Activated CD4-positive, alpha-beta memory T cell treated with anti-CD3 and anti-CD28 coated beads for 36 hours (primary cell): ENCODE results near the gene CYP24A1. TPM values are rescaled to one million over a fixed set of nuclear protein-coding genes. Genes with fewer than 3 reads are reported as not detected.

Experiments
- CTCF ChIA-PET: fragments of 350-600 bp; sonication (Branson Sonifier 250); formaldehyde crosslinking; loops from one replicate; lab custom pipeline; 2021; ENCODE audit warnings: antibody characterized with exemption, inconsistent platforms; lab: Charles Lee
- POLR2A ChIA-PET: fragments of 350-600 bp; sonication (Branson Sonifier 250); formaldehyde crosslinking; loops from one replicate; lab custom pipeline; 2021; ENCODE audit warnings: antibody characterized with exemption; lab: Charles Lee
- DNase-seq: peaks from one replicate; pipeline ENCODE4 v3.0.0-alpha.2; 2020
- H3K27ac Mint-ChIP-seq: one replicate; pipeline ENCODE4 v1.8.0; 2021; ENCODE audit warnings: mixed read lengths
- H3K27me3 Mint-ChIP-seq: one replicate; pipeline ENCODE4 v1.8.0; 2021; ENCODE audit warnings: mixed read lengths
- H3K36me3 Mint-ChIP-seq: one replicate; pipeline ENCODE4 v1.8.0; 2021; ENCODE audit warnings: mixed read lengths
- H3K4me1 Mint-ChIP-seq: one replicate; pipeline ENCODE4 v1.8.0; 2021; ENCODE audit warnings: low read depth, mixed read lengths
- H3K4me3 Mint-ChIP-seq: one replicate; pipeline ENCODE4 v1.8.0; 2021; ENCODE audit warnings: mild to moderate bottlenecking, mixed read lengths
- H3K9me3 Mint-ChIP-seq: one replicate; pipeline ENCODE4 v1.8.0; 2021; ENCODE audit warnings: mixed read lengths
- intact Hi-C: fragments of 100-400 bp; cut with micrococcal nuclease; formaldehyde crosslinking; loops from one replicate; pipeline ENCODE4 v1.15.1; 2023
- total RNA-seq, 2 experiments: library from RNA; stranded (reverse); gene quantifications; one replicate each; pipeline ENCODE4 v1.2.3, GENCODE V29; 2021

CYP24A1 gene
- total RNA-seq, 2 experiments from 2014 or later: 0.57 to 0.92 TPM

DNA sequence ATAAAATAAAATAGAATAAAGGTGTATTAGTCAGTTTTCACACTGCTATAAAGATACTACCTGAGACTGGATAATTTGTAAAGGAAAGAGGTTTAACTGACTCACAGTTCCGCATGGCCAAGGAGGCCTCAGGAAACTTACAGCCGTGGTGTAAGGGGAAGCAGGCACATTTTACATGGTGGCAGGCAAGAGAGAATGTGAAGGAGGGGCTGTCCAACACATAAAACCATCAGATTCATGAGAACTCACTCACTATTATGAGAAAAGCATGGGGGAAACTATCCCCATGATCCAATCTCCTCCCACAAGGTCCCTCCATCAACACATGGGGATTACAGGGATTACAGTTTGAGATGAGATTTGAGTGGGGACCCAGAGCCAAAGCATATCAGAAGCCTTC is 62.3 kb downstream of the CYP24A1 start:
- H3K9me3 Mint-ChIP-seq: peaks cover 2% of the 10 kb centered on the region
- H3K4me3 Mint-ChIP-seq: no peak overlapping the region
- ChIA-PET CTCF (interaction anchor here (0.7 kb wide), 1 partner anchor 7 kb away, joined by 3 read pairs; no protein-coding TSS in a partner anchor), POLR2A (no interaction called here)
- H3K36me3 Mint-ChIP-seq: no peaks in the 10 kb centered on the region
- H3K27ac Mint-ChIP-seq: no peak overlapping the region
- peaks cover 2% of the 10 kb centered on the region for H3K4me1 Mint-ChIP-seq
- H3K27me3 Mint-ChIP-seq: peaks cover 10% of the 10 kb centered on the region
- DNase-seq: no peak
- intact Hi-C loops: no loop called here

DNA sequence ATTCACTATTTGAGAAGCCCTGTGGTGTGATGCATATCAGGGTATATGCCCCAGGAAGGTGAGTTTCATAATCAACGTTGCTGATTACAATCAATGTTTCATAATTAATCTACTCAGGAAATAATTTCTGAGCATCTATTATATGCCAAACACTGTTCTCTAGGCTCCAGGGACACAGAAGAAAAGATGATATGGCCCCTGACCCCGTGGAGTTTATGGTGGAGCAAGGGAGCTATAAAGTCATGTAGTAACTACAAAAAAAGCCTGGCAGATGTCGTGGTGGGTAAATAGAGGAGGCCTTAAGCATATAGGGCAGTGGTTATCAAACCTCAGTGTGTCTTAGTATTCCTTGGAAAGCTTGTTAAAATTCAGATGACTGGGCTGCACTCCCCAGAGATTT is 63.3 kb downstream of the CYP24A1 start:
- Mint-ChIP-seq H3K36me3 (no peaks in the 10 kb centered on the region), H3K4me1 (peaks cover 2% of the 10 kb centered on the region), H3K27me3 (peaks cover 13% of the 10 kb centered on the region), H3K9me3 (peaks cover 2% of the 10 kb centered on the region), H3K4me3 (no peak overlapping the region), H3K27ac (no peak overlapping the region)
- ChIA-PET POLR2A (interaction anchor here (1.1 kb wide), 1 partner anchor 37 kb away, joined by 4 read pairs; no protein-coding TSS in a partner anchor), CTCF (interaction anchor here (1.3 to 1.8 kb wide), 2 partner anchors 9 to 87 kb away, joined by 4 to 6 read pairs; no protein-coding TSS in a partner anchor)
- intact Hi-C loops: no loop called here
- DNase-seq: no peak

DNA sequence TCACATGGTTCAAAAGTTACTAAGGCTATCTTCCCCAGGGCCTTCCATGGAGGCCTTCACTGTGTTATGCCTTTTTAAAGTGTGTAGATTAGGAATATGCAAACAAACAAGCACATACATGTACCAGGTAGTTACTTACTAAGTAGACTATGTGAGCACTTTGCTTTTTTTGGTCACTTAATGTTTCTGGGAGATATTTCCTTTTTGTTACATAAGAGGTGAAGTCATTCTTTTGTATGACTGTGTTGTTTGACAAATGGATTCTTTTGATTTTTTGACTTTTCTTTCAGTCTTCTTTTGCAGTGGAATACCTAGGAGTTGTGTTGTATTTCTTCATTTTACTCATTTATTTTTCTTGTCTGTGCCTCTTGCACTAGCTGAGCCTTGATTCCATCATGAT is 63.7 kb downstream of the CYP24A1 start:
- ChIA-PET CTCF (interaction anchor here (0.5 to 1.8 kb wide), 3 partner anchors 9 to 88 kb away, joined by 3 to 6 read pairs (median 4); no protein-coding TSS in a partner anchor), POLR2A (interaction anchor here (1.1 kb wide), 1 partner anchor 37 kb away, joined by 4 read pairs; no protein-coding TSS in a partner anchor)
- no peak for DNase-seq
- H3K36me3 Mint-ChIP-seq: no peaks in the 10 kb centered on the region
- intact Hi-C loops: no loop called here
- H3K4me1 Mint-ChIP-seq: peaks cover 4% of the 10 kb centered on the region
- H3K9me3 Mint-ChIP-seq: peaks cover 2% of the 10 kb centered on the region
- no peak overlapping the region for H3K4me3 Mint-ChIP-seq
- H3K27me3 Mint-ChIP-seq: peaks cover 13% of the 10 kb centered on the region
- H3K27ac Mint-ChIP-seq: no peak overlapping the region

DNA sequence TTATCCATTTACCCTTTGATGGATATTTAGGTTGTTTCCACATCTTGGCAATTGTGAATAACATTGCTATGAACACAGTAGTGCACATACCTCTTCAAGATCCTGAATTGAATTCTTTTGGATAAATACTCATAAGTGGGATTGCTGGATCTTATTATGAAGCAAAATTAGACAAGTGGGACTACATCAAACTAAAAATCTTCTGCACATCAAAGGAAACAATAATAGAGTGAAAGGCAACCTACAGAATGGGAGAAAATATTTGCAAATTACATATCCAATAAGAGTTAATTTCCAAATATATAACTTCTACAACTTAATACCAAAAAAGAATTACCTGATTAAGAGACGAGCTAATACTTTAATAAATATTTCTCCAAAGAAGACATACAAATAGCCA is 65.0 kb downstream of the CYP24A1 start:
- peaks cover 5% of the 10 kb centered on the region for H3K4me1 Mint-ChIP-seq
- ChIA-PET CTCF (interaction anchor here (1.0 to 1.4 kb wide), 2 partner anchors 91 to 100 kb away, joined by 4 to 5 read pairs; partner anchors contain the start of gene PFDN4), POLR2A (no interaction called here)
- H3K4me3 Mint-ChIP-seq: no peak overlapping the region
- H3K27me3 Mint-ChIP-seq: peaks cover 9% of the 10 kb centered on the region
- H3K27ac Mint-ChIP-seq: no peak overlapping the region
- H3K36me3 Mint-ChIP-seq: no peaks in the 10 kb centered on the region
- no peak for DNase-seq
- H3K9me3 Mint-ChIP-seq: peaks cover 2% of the 10 kb centered on the region
- intact Hi-C loops: no loop called here

DNA sequence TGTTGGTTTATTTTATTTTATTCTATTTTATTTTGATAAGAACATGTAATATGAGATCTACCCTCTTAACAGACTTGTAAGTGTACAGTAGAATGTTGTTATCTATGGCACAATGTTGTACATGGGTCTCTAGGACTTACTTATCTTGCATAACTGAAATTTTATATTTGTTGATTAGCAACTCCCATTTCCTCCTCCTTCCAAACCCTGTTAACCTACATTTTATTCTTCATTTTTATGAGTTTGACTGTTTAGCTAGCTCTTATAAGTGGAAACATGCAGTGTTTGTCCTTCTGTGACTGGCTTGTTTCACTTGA is 65.5 kb downstream of the CYP24A1 start:
- POLR2A ChIA-PET: no interaction called here

DNA sequence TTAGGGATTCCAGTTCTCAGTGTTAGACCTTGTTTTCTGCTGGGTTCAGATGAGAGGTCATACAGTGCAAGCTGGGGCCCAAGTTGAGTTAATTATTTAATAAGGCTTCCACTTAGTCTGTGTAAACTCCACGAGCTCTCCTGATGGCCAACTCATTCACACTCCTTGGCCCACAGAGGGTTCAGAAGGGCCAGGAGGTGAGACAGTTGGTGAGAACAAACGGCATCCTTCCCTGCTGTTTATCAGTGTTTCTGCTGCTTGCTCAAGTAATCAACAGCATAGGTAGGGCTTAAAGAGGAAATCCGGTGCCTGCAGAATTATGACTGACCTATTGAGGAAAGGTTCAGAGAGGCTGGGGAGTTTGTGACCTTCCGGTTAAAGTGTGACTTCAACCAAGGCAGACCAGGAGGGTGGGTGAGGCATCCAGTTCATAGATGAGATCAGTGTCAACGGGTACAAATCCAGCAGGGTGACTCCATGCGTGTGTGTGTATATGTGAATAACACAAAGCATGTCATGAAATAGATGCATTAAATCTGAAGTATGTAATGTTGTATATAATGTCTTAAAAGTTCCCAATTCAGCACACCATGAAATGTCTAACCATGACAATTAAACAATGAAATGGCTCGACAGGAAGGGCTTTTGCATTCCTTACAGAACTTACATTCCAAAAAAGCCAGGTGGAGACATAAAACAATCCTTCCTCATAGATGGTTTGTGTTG is 66.0 kb downstream of the CYP24A1 start:
- no peak overlapping the region for H3K27ac Mint-ChIP-seq
- intact Hi-C loops: no loop called here

More for the DNA sequence above, 65.5 kb downstream of the CYP24A1 start:
- Mint-ChIP-seq H3K4me3 (no peak overlapping the region), H3K4me1 (peaks cover 5% of the 10 kb centered on the region), H3K9me3 (peaks cover 2% of the 10 kb centered on the region), H3K27me3 (peaks cover 9% of the 10 kb centered on the region), H3K36me3 (no peaks in the 10 kb centered on the region), H3K27ac (no peak overlapping the region)
- intact Hi-C loops: no loop called here
- DNase-seq: no peak
- CTCF ChIA-PET: no interaction called here

DNA sequence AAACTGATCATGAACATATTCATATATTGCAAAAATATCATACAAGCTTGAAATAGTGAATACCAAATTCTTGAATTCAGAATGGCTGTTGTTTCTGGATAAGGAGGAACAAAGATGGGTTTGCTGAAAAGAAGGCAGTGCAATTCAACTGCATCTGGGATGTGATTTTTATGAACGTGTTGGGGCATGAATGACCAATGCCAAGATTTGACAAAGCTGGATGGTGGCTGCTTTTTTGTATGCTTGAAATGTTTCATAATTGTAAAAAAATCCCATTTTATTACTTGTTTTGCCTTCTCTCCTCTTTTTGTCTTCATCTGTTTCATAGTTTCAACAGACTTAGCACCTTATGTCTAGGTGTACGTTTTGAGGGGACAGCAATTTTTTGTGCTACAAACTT is 66.6 kb downstream of the CYP24A1 start:
- DNase-seq: no peak
- ChIA-PET CTCF (interaction anchor here (1.2 to 15.0 kb wide), 4 partner anchors 14 to 500 kb away, joined by 3 to 233 read pairs (median 38); partner anchors contain the start of gene PFDN4), POLR2A (no interaction called here)
- Mint-ChIP-seq H3K9me3 (peaks cover 2% of the 10 kb centered on the region), H3K4me1 (peaks cover 5% of the 10 kb centered on the region), H3K36me3 (no peaks in the 10 kb centered on the region), H3K4me3 (no peak overlapping the region), H3K27ac (no peak overlapping the region), H3K27me3 (peaks cover 9% of the 10 kb centered on the region)
- intact Hi-C loops: no loop called here

More for the DNA sequence above, 66.0 kb downstream of the CYP24A1 start:
- ChIA-PET CTCF (interaction anchor here (1.7 to 15.0 kb wide), 3 partner anchors 14 to 100 kb away, joined by 6 to 233 read pairs (median 71); partner anchors contain the start of gene PFDN4), POLR2A (no interaction called here)
- Mint-ChIP-seq H3K27me3 (peaks cover 9% of the 10 kb centered on the region), H3K4me1 (peaks cover 5% of the 10 kb centered on the region), H3K4me3 (no peak overlapping the region), H3K36me3 (no peaks in the 10 kb centered on the region), H3K9me3 (peaks cover 2% of the 10 kb centered on the region)
- DNase-seq: no peak

DNA sequence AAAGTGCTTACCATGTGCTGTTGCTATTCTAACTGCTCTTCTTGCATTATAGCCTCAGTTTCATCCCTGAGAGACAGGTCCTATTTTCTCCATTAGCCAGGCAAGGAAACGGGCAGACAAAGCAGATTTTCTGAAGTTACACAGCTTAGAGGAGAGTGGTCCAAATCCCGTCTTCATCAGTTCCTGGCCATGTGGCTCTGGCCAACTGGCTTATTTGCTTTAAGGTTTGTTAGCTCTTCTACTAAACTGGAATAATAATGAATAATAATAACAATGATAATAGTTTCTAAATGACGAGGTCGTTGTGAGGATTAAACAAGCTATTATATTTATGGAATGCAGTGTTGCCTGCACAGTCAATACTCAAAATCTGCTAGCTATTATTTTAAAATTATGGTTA is 67.6 kb downstream of the CYP24A1 start:
- H3K36me3 Mint-ChIP-seq: no peaks in the 10 kb centered on the region
- CTCF ChIA-PET: interaction anchor here (0.6 to 15.0 kb wide), 6 partner anchors 9 to 501 kb away, joined by 3 to 233 read pairs (median 6); partner anchors contain the start of gene PFDN4
- H3K9me3 Mint-ChIP-seq: no peaks in the 10 kb centered on the region
- POLR2A ChIA-PET: no interaction called here
- DNase-seq: no peak
- no peak overlapping the region for H3K27ac Mint-ChIP-seq
- H3K4me3 Mint-ChIP-seq: no peak overlapping the region
- H3K27me3 Mint-ChIP-seq: peaks cover 8% of the 10 kb centered on the region
- intact Hi-C loops: no loop called here
- peaks cover 5% of the 10 kb centered on the region for H3K4me1 Mint-ChIP-seq

DNA sequence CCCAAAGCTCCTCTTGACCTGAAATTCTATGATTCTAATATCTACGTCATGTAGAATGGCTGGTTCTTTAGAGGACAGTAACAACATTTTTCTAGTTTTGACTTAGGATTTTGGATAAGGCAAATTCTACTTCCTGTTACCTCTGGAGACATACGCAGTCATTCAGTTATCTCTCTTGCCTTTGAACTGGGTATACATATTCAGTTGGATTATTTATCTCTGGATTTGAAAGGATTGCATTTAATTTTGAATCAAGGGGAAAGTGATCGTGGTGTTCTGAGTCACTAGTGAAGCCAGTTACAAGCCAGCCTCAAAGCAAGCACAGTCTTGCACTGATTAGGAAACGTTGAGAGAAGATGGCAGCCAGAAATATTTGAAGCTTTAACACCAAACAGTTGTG is 68.1 kb downstream of the CYP24A1 start:
- Mint-ChIP-seq H3K36me3 (no peaks in the 10 kb centered on the region), H3K4me1 (peaks cover 5% of the 10 kb centered on the region), H3K4me3 (no peak overlapping the region), H3K27ac (no peak overlapping the region), H3K27me3 (peaks cover 8% of the 10 kb centered on the region), H3K9me3 (no peaks in the 10 kb centered on the region)
- ChIA-PET CTCF (interaction anchor here (0.6 to 15.0 kb wide), 10 partner anchors 9 to 542 kb away, joined by 3 to 233 read pairs (median 9); partner anchors contain the start of gene PFDN4), POLR2A (no interaction called here)
- intact Hi-C loops: no loop called here
- no peak for DNase-seq

DNA sequence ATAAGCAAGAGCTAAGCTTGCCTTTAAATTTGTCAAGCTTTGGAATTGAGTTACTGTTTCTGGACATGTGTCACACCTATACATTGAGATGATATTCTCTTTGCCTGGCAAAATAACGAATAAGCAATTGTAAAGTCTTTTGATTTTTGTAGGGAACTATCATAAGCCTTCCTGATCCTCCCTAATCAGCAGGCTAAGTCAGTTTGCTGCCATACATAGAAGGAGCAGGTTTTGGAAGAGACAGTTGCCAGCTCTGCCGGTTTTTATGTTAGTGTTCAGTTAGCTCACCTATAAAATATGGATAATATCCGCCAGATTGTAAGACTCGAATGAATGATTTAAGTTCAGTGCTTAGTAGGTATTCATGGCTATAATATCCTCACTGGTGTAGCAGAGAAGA is 69.0 kb downstream of the CYP24A1 start:
- intact Hi-C loops: no loop called here
- Mint-ChIP-seq H3K9me3 (no peaks in the 10 kb centered on the region), H3K4me3 (no peak overlapping the region), H3K27me3 (peaks cover 8% of the 10 kb centered on the region), H3K27ac (no peak overlapping the region), H3K36me3 (no peaks in the 10 kb centered on the region), H3K4me1 (peaks cover 3% of the 10 kb centered on the region)
- ChIA-PET CTCF (interaction anchor here (0.5 to 15.0 kb wide), 22 partner anchors 11 to 543 kb away, joined by 3 to 233 read pairs (median 7); partner anchors contain the start of genes CYP24A1 and PFDN4), POLR2A (no interaction called here)
- no peak for DNase-seq

DNA sequence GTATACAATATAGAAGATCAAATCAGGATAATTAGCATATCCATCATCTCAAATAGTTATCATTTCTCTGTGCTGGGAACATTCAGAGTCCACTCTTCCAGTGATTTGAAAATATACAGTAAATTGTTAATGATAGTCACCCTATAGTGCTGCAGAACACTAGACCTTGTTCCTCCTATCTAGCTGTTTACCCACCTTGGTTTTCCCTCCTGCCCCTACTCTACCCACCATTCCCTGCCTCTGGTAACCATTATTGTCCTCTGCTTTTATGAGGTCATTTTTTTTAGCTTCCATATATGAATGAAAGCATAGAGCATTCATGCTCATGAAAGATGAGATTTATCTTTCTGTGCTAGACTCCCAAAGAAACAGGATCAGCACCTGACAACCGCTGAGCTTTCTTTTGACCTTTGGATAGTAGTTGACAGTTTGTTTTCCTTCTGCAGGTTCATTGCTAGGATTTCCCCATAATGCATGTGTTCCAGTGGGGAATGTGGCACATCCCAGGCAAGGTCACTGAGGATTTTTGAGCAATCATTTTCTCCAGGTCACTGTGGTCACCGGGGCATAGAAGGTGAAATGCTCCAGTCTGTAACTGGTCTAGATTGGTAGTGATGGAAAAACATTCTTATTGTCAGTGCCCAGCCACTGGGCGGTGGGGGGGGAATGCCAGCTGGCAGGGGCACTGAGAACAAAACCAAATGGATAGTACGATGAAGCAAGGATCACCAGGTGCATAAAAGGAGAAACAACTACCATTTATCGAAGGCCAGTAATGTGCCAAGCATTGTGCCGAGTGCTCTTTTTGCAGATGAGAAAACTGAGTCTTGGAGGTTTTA is 69.8 kb downstream of the CYP24A1 start:
- intact Hi-C loops: no loop called here
- peaks cover 3% of the 10 kb centered on the region for H3K4me1 Mint-ChIP-seq

More for the DNA sequence above, 69.8 kb downstream of the CYP24A1 start:
- Mint-ChIP-seq H3K36me3 (no peaks in the 10 kb centered on the region), H3K27ac (no peak overlapping the region), H3K4me3 (no peak overlapping the region), H3K9me3 (no peaks in the 10 kb centered on the region), H3K27me3 (peaks cover 8% of the 10 kb centered on the region)
- DNase-seq: no peak
- POLR2A ChIA-PET: no interaction called here
- CTCF ChIA-PET: interaction anchor here (0.5 to 15.0 kb wide), 46 partner anchors 8 to 556 kb away, joined by 3 to 233 read pairs (median 4); partner anchors contain the start of genes CYP24A1 and PFDN4
